Endothelial cell of umbilical vein (primary cell): ENCODE measurements around the gene HMGXB3. TPM values are rescaled to one million over a fixed set of nuclear protein-coding genes. Genes with fewer than 3 reads are reported as not detected.

Experiments
- BruUV-seq: library from RNA; stranded (reverse); fragments of 400-500 nt; replicated peaks from 2 replicates; lab custom pipeline; 2021; lab: Mats Ljungman, UMichigan
- CTCF ChIA-PET: fragments of 300-600, 350-600 bp; sonication (Branson Sonifier 250); formaldehyde crosslinking; loops from one replicate; lab custom pipeline; 2021; ENCODE audit warnings: antibody characterized with exemption, inconsistent platforms; lab: Charles Lee
- POLR2A ChIA-PET: fragments of 300-600, 350-600 bp; sonication (Branson Sonifier 250); formaldehyde crosslinking; loops from one replicate; lab custom pipeline; 2021; ENCODE audit warnings: antibody characterized with exemption, inconsistent platforms; lab: Charles Lee
- DNase-seq: peaks from one replicate; pipeline ENCODE4 v3.0.0-alpha.2; 2011; ENCODE audit warnings: low read depth, low spot score
- FAIRE-seq: peaks from 2 replicates; lab custom pipeline; 2011; peaks lifted over from hg19 to GRCh38; lab: Jason Lieb, UNC
- H2AFZ ChIP-seq: 2 replicates; pipeline ENCODE4 v1.6.0; 2012; ENCODE audit warnings: low read depth, low read length, control low read depth, inconsistent platforms
- H3K27ac ChIP-seq: 2 replicates; pipeline ENCODE4 v1.5.1; 2011; ENCODE audit warnings: low read depth, mild to moderate bottlenecking, control low read depth, low read length, moderate library complexity; ENCODE audit not compliant: insufficient read depth
- H3K27me3 ChIP-seq, 2 experiments: 2 replicates each; pipeline versions ENCODE4 v1.6.0 to v1.6.1; 2011; ENCODE audit warnings: low read length in 2 of 2, mixed read lengths in 1 of 2; ENCODE audit not compliant: control insufficient read depth in 2 of 2, insufficient read depth in 2 of 2
- H3K36me3 ChIP-seq, 2 experiments: 2 replicates in 1 of 2; 3 replicates in 1 of 2; pipeline ENCODE4 v1.5.1; 2011; ENCODE audit warnings: low read length in 2 of 2, mild to moderate bottlenecking in 1 of 2, moderate library complexity in 1 of 2; ENCODE audit not compliant: control insufficient read depth in 2 of 2, insufficient read depth in 2 of 2; ENCODE audit errors: extremely low read depth in 1 of 2
- H3K4me1 ChIP-seq: 3 replicates; pipeline ENCODE4 v1.5.1; 2011; ENCODE audit warnings: mild to moderate bottlenecking, low read length; ENCODE audit not compliant: control insufficient read depth, insufficient read depth; ENCODE audit errors: extremely low read depth
- H3K4me2 ChIP-seq: 2 replicates; pipeline ENCODE4 v1.6.1; 2011; ENCODE audit warnings: low read length, control low read depth, mixed read lengths; ENCODE audit not compliant: insufficient read depth
- H3K4me3 ChIP-seq, 3 experiments: fragments of 200-600 bp in 1 of 3; sonication (generic), shearing (Covaris generic) in 1 of 3; replicated peaks in 1 of 3; 2 replicates each; pipeline ENCODE4 v1.5.1; 2011 to 2016; ENCODE audit warnings: control low read depth in 3 of 3, low read length in 3 of 3, mild to moderate bottlenecking in 2 of 3, inconsistent platforms in 1 of 3, low read depth in 1 of 3, moderate library complexity in 1 of 3; ENCODE audit not compliant: insufficient read depth in 1 of 3
- H3K79me2 ChIP-seq: 2 replicates; pipeline ENCODE4 v1.6.0; 2012; ENCODE audit warnings: low read length, inconsistent platforms; ENCODE audit not compliant: control insufficient read depth, insufficient read depth
- H3K9ac ChIP-seq: replicated peaks from 2 replicates; pipeline ENCODE3; 2011; ENCODE audit warnings: low read length, control low read depth; ENCODE audit not compliant: insufficient read depth; ENCODE audit errors: extremely low read depth
- H3K9me1 ChIP-seq: replicated peaks from 3 replicates; pipeline ENCODE4 v1.6.0; 2011; ENCODE audit warnings: mild to moderate bottlenecking, low read length; ENCODE audit not compliant: control insufficient read depth, insufficient read depth; ENCODE audit errors: extremely low read depth
- H3K9me3 ChIP-seq: replicated peaks from 2 replicates; pipeline ENCODE4 v1.5.1; 2012; ENCODE audit warnings: low read length, inconsistent platforms; ENCODE audit not compliant: control insufficient read depth, insufficient read depth
- H4K20me1 ChIP-seq: replicated peaks from 2 replicates; pipeline ENCODE3; 2011; ENCODE audit warnings: mild to moderate bottlenecking, low read length; ENCODE audit not compliant: control insufficient read depth, insufficient read depth; ENCODE audit errors: extremely low read depth
- CTCF ChIP-seq, 2 donors: IDR thresholded peaks; 1 replicate in 1 of 2; 2 replicates in 1 of 2; pipeline ENCODE4 v1.5.1; 2011; ENCODE audit warnings: low read length in 2 of 2, mild to moderate bottlenecking in 2 of 2, moderate library complexity in 2 of 2, control low read depth in 1 of 2, inconsistent platforms in 1 of 2, low read depth in 1 of 2; ENCODE audit not compliant: insufficient read depth in 1 of 2; ENCODE audit errors: extremely low read depth in 1 of 2
- EZH2 ChIP-seq: IDR thresholded peaks from 2 replicates; pipeline ENCODE4 v1.6.1; 2012; ENCODE audit warnings: borderline replicate concordance, low read depth, mild to moderate bottlenecking, moderate library complexity, low read length, inconsistent platforms; ENCODE audit not compliant: severe bottlenecking
- FOS ChIP-seq: IDR thresholded peaks from 2 replicates; pipeline ENCODE4 v1.6.1; 2011; ENCODE audit warnings: mild to moderate bottlenecking, low read length, moderate library complexity, borderline replicate concordance; ENCODE audit not compliant: insufficient read depth
- GATA2 ChIP-seq: IDR thresholded peaks from 2 replicates; pipeline ENCODE4 v1.7.0; 2011; ENCODE audit warnings: low read depth, mild to moderate bottlenecking, moderate library complexity, mixed read lengths, low read length; ENCODE audit not compliant: insufficient read length, insufficient read depth
- JUN ChIP-seq: IDR thresholded peaks from 2 replicates; pipeline ENCODE4 v1.6.1; 2011; ENCODE audit warnings: borderline replicate concordance, low read depth; ENCODE audit not compliant: insufficient read length, insufficient read depth
- MAX ChIP-seq: IDR thresholded peaks from 2 replicates; pipeline ENCODE4 v1.6.1; 2011; ENCODE audit not compliant: insufficient read depth, insufficient read length
- MYC ChIP-seq: IDR thresholded peaks from one replicate; pipeline ENCODE4 v1.6.1; 2011; ENCODE audit warnings: mild to moderate bottlenecking, low read depth, low read length
- POLR2A ChIP-seq: IDR thresholded peaks from 2 replicates; pipeline ENCODE4 v1.6.1; 2012; ENCODE audit warnings: low read depth, mild to moderate bottlenecking, control low read depth, low read length
- POLR2AphosphoS5 ChIP-seq: IDR thresholded peaks from 2 replicates; pipeline ENCODE4 v1.6.1; 2012; ENCODE audit warnings: low read depth, mild to moderate bottlenecking, control low read depth, low read length, moderate library complexity; ENCODE audit not compliant: insufficient read depth
- dilution Hi-C: fragments of 300-500 bp; cut with MboI; formaldehyde crosslinking; loops from one replicate; pipeline ENCODE4 v1.15.0; 2019; ENCODE audit warnings: low sequenced_read_pairs; ENCODE audit not compliant: extremely low pct_ligation_motif_present
- intact Hi-C: fragments of 100-400 bp; cut with micrococcal nuclease; formaldehyde crosslinking; loops from one replicate; pipeline ENCODE4 v1.10.0; 2022
- polyA plus RNA-seq, 4 experiments: library from polyadenylated mRNA; depleted of rRNA in 3 of 4; stranded (reverse) in 3 of 4; unstranded in 1 of 4; fragments of >200 nt; gene quantifications; 2 replicates each; pipeline versions ENCODE4 v1.2.1 to v1.2.3, GENCODE V29; 2011 to 2012; ENCODE audit warnings: missing spikeins in 1 of 4
- total RNA-seq: library from RNA; stranded (reverse); gene quantifications from 2 replicates; pipeline ENCODE4 v1.2.3, GENCODE V29; 2021

Gene HMGXB3
- total and polyA plus RNA-seq, 2 donors (not counting 3 experiments of a cell fraction or from before 2014, with no cell fraction given), result 34.8 to 52.6 TPM

GRCh38 chr5:150021491-150022157 is 21.1 kb downstream of the HMGXB3 start:
- TF ChIP-seq POLR2AphosphoS5 (no peak), POLR2A (no peak), FOS (peak; percentile 76), MYC (no peak), GATA2 (peak; percentile 9)
- intact Hi-C loops, result loop anchor here (1.0 kb wide), 3 partner anchors 20 to 29 kb away; no protein-coding TSS in a partner anchor
- peak overlapping the region; percentile 90 for H3K4me2 ChIP-seq
- H3K36me3 ChIP-seq, result peaks cover 12 to 17% of the 10 kb centered on the region in 2 experiments
- peaks cover 4% of the 10 kb centered on the region for H3K79me2 ChIP-seq
- H3K9ac ChIP-seq, result peak overlapping the region; percentile 87
- FAIRE-seq, result no peak
- H3K9me1 ChIP-seq, result no peaks in the 10 kb centered on the region
- ChIA-PET POLR2A (interaction anchor here (0.8 to 1.5 kb wide), 6 partner anchors 9 to 117 kb away, joined by 3 to 14 read pairs (median 4); partner anchors contain the start of genes HMGXB3 and TIGD6), CTCF (interaction anchor here (0.7 to 2.8 kb wide), 13 partner anchors 12 to 428 kb away, joined by 3 to 16 read pairs (median 6); partner anchors contain the start of genes HMGXB3 and TIGD6)
- dilution Hi-C loops, result no loop called here
- H2AFZ ChIP-seq, result no peak overlapping the region
- no peaks in the 10 kb centered on the region for H3K9me3 ChIP-seq
- H3K4me3 ChIP-seq, result peak overlapping the region in 1 of 3 experiments; percentile 46
- no peaks in the 10 kb centered on the region for H4K20me1 ChIP-seq
- H3K27me3 ChIP-seq, result no peaks in the 10 kb centered on the region
- TSS peak; percentile 22 for BruUV-seq
- H3K27ac ChIP-seq, result peak overlapping the region; percentile 92
- DNase-seq, result peak; percentile 94
- H3K4me1 ChIP-seq, result peaks cover 49% of the 10 kb centered on the region

GRCh38 chr5:150022158-150022531 is 21.6 kb downstream of the HMGXB3 start:
- TF ChIP-seq POLR2AphosphoS5, result peak; percentile 41
- TF ChIP-seq POLR2A, result peak; percentile 14
- peak; percentile 72 for TF ChIP-seq FOS
- no peak for TF ChIP-seq CTCF (IDR thresholded peaks at IDR 0.05; ENCODE audit: extremely low read depth in 1 of 2, insufficient read depth in 1 of 2, low read depth in 1 of 2, low read length in 2 of 2)
- TF ChIP-seq JUN, result peak; percentile 96
- TF ChIP-seq EZH2, result no peak
- no peak for TF ChIP-seq MYC
- TF ChIP-seq MAX, result no peak
- TF ChIP-seq GATA2, result peak; percentile 35
- ChIA-PET POLR2A (interaction anchor here (0.8 to 1.5 kb wide), 7 partner anchors 9 to 117 kb away, joined by 3 to 14 read pairs (median 3); partner anchors contain the start of genes HMGXB3 and TIGD6), CTCF (interaction anchor here (0.7 to 2.8 kb wide), 13 partner anchors 12 to 428 kb away, joined by 3 to 16 read pairs (median 6); partner anchors contain the start of genes HMGXB3 and TIGD6)
- H4K20me1 ChIP-seq, result no peaks in the 10 kb centered on the region
- H3K4me1 ChIP-seq, result peaks cover 43% of the 10 kb centered on the region
- FAIRE-seq (peak; percentile 96), DNase-seq (peak; percentile 97)
- dilution Hi-C loops (no loop called here), intact Hi-C loops (loop anchor here (1.0 kb wide), 3 partner anchors 21 to 28 kb away; no protein-coding TSS in a partner anchor)
- no peaks in the 10 kb centered on the region for H3K9me1 ChIP-seq
- peak overlapping the region; percentile 92 for H3K27ac ChIP-seq
- no peaks in the 10 kb centered on the region for H3K9me3 ChIP-seq
- H3K4me2 ChIP-seq, result peak overlapping the region; percentile 90
- no TSS peak for BruUV-seq
- peak overlapping the region in 1 of 3 experiments; percentile 46 for H3K4me3 ChIP-seq
- H2AFZ ChIP-seq, result no peak overlapping the region
- no peaks in the 10 kb centered on the region for H3K27me3 ChIP-seq
- peak overlapping the region; percentile 87 for H3K9ac ChIP-seq
- H3K79me2 ChIP-seq, result peaks cover 4% of the 10 kb centered on the region
- peaks cover 13 to 21% of the 10 kb centered on the region in 2 experiments for H3K36me3 ChIP-seq
